ENCODE measurements around the gene NT5M.

- no peak for TF ChIP-seq FOXP2 (optimal IDR thresholded peaks at IDR 0.05; ENCODE audit: control extremely low read depth, extremely low read length, insufficient read depth)
- TF ChIP-seq POLR2AphosphoS5 (IDR thresholded peaks at IDR 0.05; ENCODE audit: borderline replicate concordance, low read depth, low read length): no peak
Observed at GRCh38 chr17:17297217-17297616, 6.0 kb upstream of the NT5M start.
